ENCODE results near the gene ITGAD.

ITGAD gene

DNA sequence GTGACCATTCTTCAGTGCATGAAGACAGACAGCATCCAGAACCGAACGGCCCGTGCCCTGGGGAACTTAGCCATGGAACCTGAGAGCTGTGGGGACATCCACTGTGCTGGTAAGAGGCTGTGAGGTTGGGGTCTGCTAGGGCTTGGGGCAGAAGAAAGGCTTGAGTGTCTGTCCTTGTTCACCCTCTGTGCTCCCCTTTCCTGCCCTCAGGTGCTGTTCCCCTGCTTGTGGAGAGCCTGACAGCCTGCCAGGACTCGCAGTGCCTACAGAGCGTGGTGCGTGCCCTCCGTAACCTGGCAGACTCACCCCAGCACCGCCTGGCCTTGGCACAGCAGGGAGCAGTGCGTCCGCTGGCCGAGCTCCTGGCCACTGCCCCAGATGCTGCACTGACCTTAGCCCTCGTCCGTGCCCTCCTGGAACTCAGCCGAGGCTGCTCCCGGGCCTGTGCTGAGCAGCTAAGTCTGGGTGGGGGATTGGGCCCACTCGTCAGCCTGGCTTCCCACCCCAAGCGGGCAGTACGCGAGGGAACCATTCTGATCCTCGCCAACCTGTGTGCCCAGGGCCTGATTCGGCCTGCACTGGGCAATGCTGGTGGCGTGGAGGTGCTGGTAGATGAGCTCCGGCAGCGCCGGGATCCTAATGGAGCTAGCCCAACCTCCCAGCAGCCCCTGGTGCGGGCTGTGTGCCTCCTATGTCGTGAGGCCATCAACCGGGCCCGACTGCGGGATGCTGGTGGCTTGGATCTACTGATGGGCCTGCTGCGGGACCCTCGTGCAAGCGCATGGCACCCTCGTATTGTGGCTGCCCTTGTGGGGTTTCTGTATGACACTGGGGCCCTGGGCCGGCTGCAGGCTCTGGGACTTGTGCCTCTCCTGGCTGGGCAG lies 69.0 kb downstream of the ITGAD start:
- no peak for DNase-seq

DNA sequence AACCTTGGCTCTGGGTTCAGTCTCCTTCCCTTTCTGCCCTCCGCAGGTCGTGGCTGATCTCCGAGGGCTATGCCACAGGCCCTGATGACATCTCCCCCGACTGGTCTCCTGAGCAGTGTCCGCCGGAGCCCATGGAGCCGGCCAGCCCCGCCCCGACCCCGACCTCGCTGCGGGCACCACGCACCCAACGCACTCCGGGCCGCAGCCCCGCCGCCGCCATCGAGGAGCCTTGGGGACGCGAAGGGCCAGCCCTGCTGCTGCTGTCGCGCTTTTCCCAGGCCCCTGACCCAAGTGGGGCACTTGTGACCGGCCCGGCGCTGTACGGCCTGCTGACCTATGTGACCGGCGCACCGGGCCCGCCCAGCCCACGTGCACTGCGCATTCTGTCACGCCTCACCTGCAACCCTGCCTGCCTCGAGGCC lies 71.2 kb downstream of the ITGAD start:
- DNase-seq = no peak

DNA sequence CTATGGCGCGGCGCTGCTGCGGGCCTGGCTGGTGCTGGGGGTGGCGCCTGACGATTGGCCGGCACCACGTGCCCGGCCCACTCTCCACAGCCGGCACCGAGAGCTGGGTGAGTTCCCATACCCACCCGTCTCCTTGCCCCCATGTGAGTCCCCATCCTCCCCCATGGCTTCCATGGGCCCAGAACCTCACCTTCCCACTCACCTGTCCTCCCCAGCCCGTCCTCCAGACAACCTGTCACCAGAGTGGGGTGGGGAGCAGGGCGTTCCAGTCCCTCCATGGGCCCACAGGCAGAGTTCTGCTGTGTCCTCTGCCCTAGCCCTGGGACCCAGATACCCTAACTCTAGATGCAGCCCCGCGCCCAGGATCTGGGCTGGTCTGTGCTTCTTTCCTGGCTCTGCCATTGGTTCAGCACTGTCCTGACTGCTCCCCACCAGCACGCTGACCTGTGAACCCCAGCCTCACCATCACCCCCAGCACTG lies 71.7 kb downstream of the ITGAD start:
- DNase-seq = no peak

DNA sequence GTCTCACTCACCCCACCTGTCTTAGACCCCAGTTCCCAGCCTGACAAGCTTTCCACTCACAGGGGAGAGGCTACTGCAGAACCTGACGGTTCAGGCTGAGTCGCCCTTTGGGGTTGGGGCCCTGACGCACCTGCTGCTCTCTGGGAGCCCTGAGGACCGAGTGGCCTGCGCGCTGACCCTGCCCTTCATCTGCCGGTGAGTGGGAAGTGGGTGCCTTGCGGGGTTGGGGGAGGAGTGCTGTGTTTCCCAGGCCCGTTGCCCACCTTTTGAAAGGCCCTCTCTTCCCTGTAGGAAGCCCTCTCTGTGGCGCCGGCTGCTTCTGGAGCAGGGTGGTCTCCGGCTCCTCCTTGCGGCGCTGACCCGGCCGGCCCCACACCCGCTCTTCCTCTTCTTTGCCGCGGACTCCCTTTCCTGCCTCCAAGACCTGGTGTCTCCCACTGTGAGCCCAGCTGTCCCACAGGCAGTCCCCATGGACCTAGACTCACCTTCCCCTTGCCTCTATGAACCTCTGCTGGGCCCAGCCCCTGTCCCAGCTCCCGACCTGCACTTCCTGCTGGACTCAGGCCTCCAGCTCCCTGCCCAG lies 72.7 kb downstream of the ITGAD start:
- no peak for DNase-seq

GRCh38 chr16:31466381-31466841 lies 73.3 kb downstream of the ITGAD start:
- no peak for DNase-seq

DNA sequence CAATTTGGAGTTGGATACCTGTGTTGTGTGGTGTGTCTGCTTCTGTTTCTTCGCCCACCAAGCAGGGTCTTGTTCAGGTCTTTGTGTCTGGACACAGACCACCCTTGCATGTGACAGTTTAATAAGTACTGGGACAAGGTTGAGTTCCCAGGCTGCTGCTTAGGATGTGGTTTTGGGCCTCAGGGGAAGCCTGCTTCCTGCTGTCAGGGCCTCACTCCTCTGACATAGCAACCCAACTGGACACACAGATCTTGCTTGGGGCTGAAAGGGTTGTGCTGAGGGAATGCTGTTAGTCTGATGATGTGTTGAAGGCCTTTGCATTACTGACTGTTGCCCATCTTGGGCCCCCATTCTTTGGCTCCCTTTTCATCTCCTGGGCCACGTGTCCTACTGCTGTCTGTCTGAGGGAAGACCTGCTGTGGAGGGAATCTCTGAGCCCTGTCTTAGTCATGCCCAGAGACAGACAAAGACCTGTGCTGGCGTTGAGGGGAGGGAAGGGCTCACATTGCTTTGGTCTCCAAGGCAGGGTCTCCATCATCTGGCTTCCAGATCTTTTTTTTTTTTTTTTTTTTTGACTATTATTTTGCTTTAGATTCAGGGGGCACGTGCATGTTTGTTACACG lies 74.1 kb downstream of the ITGAD start:
- DNase-seq = no peak

- no peak for DNase-seq
Measured at GRCh38 chr16:31467858-31468257, 74.7 kb downstream of the ITGAD start.

GRCh38 chr16:31470615-31471014 lies 77.5 kb downstream of the ITGAD start:
- no peak for DNase-seq

- DNase-seq = no peak
Measured at GRCh38 chr16:31471241-31471874, 78.2 kb downstream of the ITGAD start.

GRCh38 chr16:31471875-31472708 lies 79.0 kb downstream of the ITGAD start, which contains the start of gene TGFB1I1:
Gene TGFB1I1 (plus strand): TSS chr16:31472152. CDS start chr16:31472189, 37 bp downstream.
- peak; percentile 31 for DNase-seq

- DNase-seq = peak; percentile 17
Measured at GRCh38 chr16:31472709-31473203, 79.6 kb downstream of the ITGAD start.

GRCh38 chr16:31473264-31473984 lies 80.3 kb downstream of the ITGAD start:
- DNase-seq = no peak

DNA sequence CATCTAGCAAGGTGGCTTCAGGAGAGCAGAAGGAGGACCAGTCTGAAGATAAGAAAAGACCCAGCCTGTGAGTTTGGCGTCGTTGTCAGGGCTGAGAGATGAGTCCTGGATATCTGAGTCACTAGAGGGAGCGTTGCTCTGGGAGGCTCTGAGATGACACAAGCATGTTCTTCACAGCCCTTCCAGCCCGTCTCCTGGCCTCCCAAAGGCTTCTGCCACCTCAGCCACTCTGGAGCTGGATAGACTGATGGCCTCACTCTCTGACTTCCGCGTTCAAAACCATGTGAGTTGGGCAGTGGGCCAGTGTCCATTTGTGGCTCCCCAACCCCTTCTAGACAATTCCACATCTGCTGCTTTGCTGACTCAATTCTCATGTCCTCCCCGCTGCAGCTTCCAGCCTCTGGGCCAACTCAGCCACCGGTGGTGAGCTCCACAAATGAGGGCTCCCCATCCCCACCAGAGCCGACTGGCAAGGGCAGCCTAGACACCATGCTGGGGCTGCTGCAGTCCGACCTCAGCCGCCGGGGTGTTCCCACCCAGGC lies 81.1 kb downstream of the ITGAD start:
- DNase-seq = no peak

- DNase-seq = no peak
Measured at GRCh38 chr16:31474773-31475738, 81.9 kb downstream of the ITGAD start.

GRCh38 chr16:31475946-31476302 lies 82.8 kb downstream of the ITGAD start:
- no peak for DNase-seq

Data from NCI-H2227 treated with DMSO at 0.1 percent for 48 hours (cell line).